IPS-18a (cell line): ENCODE results near the gene COLEC11.
"Not testable (repeated sequence)": the region's sequence is repeated elsewhere in the genome, so short reads cannot be mapped to it uniquely, and the experiment has no call there.

Source experiments
- H3K27ac ChIP-seq: one replicate; pipeline ENCODE4 v1.5.1; 2013; ENCODE audit warnings: low read length
- H3K27me3 ChIP-seq: one replicate; pipeline ENCODE4 v1.6.1; 2013; ENCODE audit warnings: mild to moderate bottlenecking, low read length; ENCODE audit not compliant: control insufficient read depth, insufficient read depth
- H3K36me3 ChIP-seq: one replicate; pipeline ENCODE4 v1.6.1; 2013; ENCODE audit warnings: low read depth, low read length; ENCODE audit not compliant: control insufficient read depth
- H3K4me1 ChIP-seq: one replicate; pipeline ENCODE4 v1.6.1; 2013; ENCODE audit warnings: low read depth, low read length; ENCODE audit not compliant: control insufficient read depth
- H3K4me3 ChIP-seq: one replicate; pipeline ENCODE4 v1.5.1; 2013; ENCODE audit warnings: low read length
- H3K9ac ChIP-seq: one replicate; pipeline ENCODE4 v1.6.1; 2013; ENCODE audit warnings: mild to moderate bottlenecking, low read length, moderate library complexity
- H3K9me3 ChIP-seq: one replicate; pipeline ENCODE4 v1.6.1; 2013; ENCODE audit warnings: low read depth, low read length; ENCODE audit not compliant: control insufficient read depth

The COLEC11 gene

GRCh38 chr2:3631161-3631850, 36.4 kb downstream of the COLEC11 start:
- H3K4me1 ChIP-seq, result no peaks in the 10 kb centered on the region
- H3K4me3 ChIP-seq, result no peak overlapping the region
- no peak overlapping the region for H3K9ac ChIP-seq
- H3K9me3 ChIP-seq, result no peaks in the 10 kb centered on the region
- H3K36me3 ChIP-seq, result no peaks in the 10 kb centered on the region
- H3K27ac ChIP-seq, result no peak overlapping the region
- no peaks in the 10 kb centered on the region for H3K27me3 ChIP-seq

GRCh38 chr2:3631851-3632659, 37.1 kb downstream of the COLEC11 start:
- no peaks in the 10 kb centered on the region for H3K27me3 ChIP-seq
- H3K4me1 ChIP-seq, result no peaks in the 10 kb centered on the region
- no peaks in the 10 kb centered on the region for H3K36me3 ChIP-seq
- H3K27ac ChIP-seq, result no peak overlapping the region
- no peak overlapping the region for H3K9ac ChIP-seq
- H3K9me3 ChIP-seq, result no peaks in the 10 kb centered on the region
- no peak overlapping the region for H3K4me3 ChIP-seq

DNA sequence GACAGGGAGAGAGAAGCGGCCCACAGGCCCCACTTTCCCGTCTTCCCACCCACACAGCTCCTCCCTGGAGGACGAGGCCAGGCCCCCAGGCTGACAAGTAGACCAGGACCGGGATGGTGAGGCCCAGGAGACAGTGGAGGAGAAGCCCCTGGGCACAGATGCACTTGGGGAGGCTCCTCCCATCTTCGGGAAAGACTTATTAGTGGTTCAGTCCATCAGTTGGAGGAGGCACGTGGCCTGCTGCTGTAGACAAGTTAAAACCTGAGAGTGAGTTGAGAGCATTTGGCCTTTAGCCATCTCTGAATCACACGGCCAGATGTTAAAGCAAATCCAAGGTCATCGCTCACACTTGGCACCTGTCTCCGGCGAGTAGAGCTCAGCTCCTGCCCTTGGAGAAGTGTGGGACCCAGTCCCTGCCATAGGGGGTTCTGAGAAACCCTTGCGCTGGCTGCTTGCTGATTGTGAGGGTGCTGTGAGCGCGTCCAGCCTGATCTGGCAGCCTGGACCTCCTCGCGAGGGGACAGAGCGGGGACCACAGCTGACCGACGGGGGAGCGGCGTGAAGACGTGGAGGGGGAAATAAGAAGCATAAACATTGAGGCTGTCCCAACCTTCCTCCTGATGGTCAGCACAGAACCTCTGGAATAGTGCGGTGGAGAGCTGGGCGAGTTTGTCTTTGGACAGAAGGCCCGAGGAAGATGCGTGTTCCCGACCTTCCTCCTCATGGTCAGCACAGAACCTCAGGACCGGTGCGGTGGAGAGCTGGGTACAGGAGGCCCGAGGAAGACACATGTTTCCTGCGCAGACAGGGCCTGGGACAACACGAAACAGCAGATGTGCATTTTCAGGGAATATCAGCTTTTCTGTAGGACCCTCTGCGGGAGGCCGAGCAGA, 38.4 kb downstream of the COLEC11 start:
- Histone ChIP-seq H3K9me3 (no peaks in the 10 kb centered on the region), H3K4me1 (no peaks in the 10 kb centered on the region), H3K36me3 (no peaks in the 10 kb centered on the region), H3K27me3 (no peaks in the 10 kb centered on the region), H3K9ac (no peak overlapping the region), H3K27ac (no peak overlapping the region), H3K4me3 (no peak overlapping the region)

GRCh38 chr2:3633982-3634595, 39.2 kb downstream of the COLEC11 start:
- H3K27me3 ChIP-seq, result no peaks in the 10 kb centered on the region

DNA sequence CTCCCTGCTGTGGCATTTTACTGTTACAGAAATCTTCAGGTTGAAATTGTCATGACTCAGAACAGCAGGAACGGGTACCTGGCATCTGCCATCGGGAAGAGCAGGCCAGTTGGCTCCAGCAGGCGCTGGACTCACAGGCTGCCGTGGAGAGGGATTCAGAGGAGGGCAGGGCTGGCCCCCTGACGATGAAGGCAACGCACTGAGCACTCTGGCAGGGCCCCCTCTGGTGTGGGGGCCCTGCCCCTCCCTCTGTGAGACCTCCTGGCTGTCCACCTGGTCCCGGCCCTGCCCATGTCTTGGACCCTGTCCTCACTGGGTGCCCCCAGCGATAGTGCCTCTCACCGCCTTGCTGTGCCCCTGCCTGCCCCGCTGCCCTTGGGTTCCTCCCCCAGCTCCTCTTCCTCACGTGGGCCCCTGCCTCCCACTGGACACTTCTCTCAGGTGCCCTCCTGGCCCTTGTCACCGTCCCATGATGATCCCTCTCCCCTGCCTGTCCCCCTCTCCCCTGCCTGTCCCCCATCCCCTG, 39.7 kb downstream of the COLEC11 start:
- H3K4me3 ChIP-seq, result no peak overlapping the region
- H3K9me3 ChIP-seq, result no peaks in the 10 kb centered on the region
- no peak overlapping the region for H3K9ac ChIP-seq
- H3K27ac ChIP-seq, result no peak overlapping the region
- H3K27me3 ChIP-seq, result no peaks in the 10 kb centered on the region
- H3K36me3 ChIP-seq, result no peaks in the 10 kb centered on the region
- no peaks in the 10 kb centered on the region for H3K4me1 ChIP-seq

More at GRCh38 chr2:3633982-3634595, 39.2 kb downstream of the COLEC11 start:
- no peaks in the 10 kb centered on the region for H3K36me3 ChIP-seq
- no peak overlapping the region for H3K4me3 ChIP-seq
- H3K4me1 ChIP-seq, result no peaks in the 10 kb centered on the region
- H3K9me3 ChIP-seq, result no peaks in the 10 kb centered on the region
- H3K9ac ChIP-seq, result no peak overlapping the region
- H3K27ac ChIP-seq, result no peak overlapping the region

- Histone ChIP-seq H3K9me3 (no peaks in the 10 kb centered on the region), H3K9ac (no peak overlapping the region), H3K27ac (no peak overlapping the region), H3K4me3 (no peak overlapping the region), H3K4me1 (no peaks in the 10 kb centered on the region), H3K27me3 (no peaks in the 10 kb centered on the region), H3K36me3 (no peaks in the 10 kb centered on the region)
Measured at GRCh38 chr2:3635171-3635974, 40.5 kb downstream of the COLEC11 start.

DNA sequence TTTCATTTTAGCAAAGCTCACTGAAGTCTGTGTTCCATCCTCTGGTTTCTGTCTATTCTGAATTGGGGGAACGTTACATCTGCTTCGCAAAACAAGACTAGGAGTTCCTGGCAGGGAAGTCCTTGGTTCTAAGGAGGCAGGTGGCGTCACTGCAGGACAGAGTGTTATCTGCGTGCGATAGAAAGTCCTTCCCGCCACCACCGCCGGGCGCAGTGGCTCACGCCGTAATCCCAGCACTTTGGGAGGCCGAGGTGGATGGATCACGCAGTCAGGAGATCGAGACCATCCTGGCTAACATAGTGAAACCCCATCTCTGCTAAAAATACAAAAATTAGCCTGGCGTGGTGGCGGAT, 41.0 kb downstream of the COLEC11 start:
- H3K9ac ChIP-seq, H3K9me3 ChIP-seq, H3K4me1 ChIP-seq, H3K27ac ChIP-seq, H3K36me3 ChIP-seq, H3K4me3 ChIP-seq, H3K27me3 ChIP-seq: not testable (repeated sequence)

DNA sequence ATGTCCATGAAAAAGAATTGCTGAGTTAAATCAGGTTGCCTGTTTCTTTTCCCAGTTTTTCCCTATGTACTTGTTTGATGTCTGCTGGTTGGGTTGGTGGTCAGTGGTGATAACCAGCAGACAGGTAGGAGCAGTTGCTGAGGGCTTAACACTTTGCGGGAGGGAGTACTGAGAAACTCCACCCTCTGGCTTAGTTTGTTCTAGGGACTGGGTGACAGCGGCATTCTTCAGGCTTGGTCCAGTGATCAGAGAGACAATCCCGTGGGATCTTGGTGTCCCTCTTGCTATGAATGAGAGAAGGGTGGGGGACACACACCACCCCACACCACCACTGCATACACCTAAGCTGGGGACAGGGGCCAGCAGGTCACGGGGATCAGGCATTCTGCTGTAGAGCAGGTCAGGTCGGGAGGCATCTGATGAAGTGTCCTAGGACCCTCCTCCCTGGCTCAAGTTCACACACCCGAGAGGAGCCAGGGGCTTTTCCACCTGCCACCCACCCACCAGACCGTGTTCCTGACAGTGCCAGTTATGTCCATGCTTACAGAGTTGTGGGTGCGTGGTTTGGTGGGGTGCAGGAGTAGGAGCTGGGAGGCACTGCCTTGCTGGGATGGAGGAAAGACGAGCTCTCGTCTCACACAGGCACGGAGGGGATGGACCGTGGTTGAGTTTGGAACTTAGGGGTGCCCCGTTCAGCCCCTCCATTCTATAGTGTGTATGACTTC, 41.8 kb downstream of the COLEC11 start:
- no peak overlapping the region for H3K9ac ChIP-seq
- H3K36me3 ChIP-seq, result no peaks in the 10 kb centered on the region
- H3K4me1 ChIP-seq, result no peaks in the 10 kb centered on the region
- no peak overlapping the region for H3K4me3 ChIP-seq
- no peaks in the 10 kb centered on the region for H3K9me3 ChIP-seq
- H3K27me3 ChIP-seq, result no peaks in the 10 kb centered on the region
- no peak overlapping the region for H3K27ac ChIP-seq

DNA sequence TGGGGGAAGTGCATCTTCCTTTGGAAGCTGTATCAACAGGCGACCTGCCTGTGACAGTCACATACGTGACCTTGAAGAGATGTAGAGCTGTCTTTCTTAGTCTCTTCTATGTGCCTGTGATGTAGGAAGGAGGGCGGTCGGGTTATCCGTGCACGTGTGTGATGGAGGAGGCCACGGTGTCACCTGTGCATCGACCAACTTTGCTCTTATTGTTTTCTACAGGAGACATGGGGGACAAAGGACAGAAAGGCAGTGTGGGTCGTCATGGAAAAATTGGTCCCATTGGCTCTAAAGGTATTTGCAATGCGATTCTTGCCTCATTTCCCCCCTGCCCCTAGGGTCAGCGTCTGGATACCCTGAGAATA, 42.4 kb downstream of the COLEC11 start:
- Histone ChIP-seq H3K4me3 (no peak overlapping the region), H3K9me3 (no peaks in the 10 kb centered on the region), H3K27me3 (no peaks in the 10 kb centered on the region), H3K4me1 (no peaks in the 10 kb centered on the region), H3K27ac (no peak overlapping the region), H3K9ac (no peak overlapping the region), H3K36me3 (no peaks in the 10 kb centered on the region)

- Histone ChIP-seq H3K4me3 (no peak overlapping the region), H3K36me3 (no peaks in the 10 kb centered on the region), H3K9me3 (no peaks in the 10 kb centered on the region), H3K27ac (no peak overlapping the region), H3K27me3 (no peaks in the 10 kb centered on the region), H3K4me1 (no peaks in the 10 kb centered on the region), H3K9ac (no peak overlapping the region)
Measured at GRCh38 chr2:3637692-3638455, 43.0 kb downstream of the COLEC11 start.
